DND-41 (cell line): ENCODE measurements around the gene LIMD2.

Source experiments
- ATAC-seq: fragments of 200-7000 bp; cut with Tn5 transposase; 3 replicates; pipeline ENCODE4 v1.9.1; 2021; ENCODE audit warnings: low read depth; ENCODE audit not compliant: insufficient read depth
- DNase-seq: peaks from one replicate; pipeline ENCODE4 v3.0.0-alpha.2; 2020
- H2AFZ ChIP-seq: 2 replicates; pipeline ENCODE4 v1.6.0; 2012; ENCODE audit warnings: low read depth, low read length
- H3K27ac ChIP-seq: 2 replicates; pipeline ENCODE4 v1.5.1; 2012; ENCODE audit warnings: low read length, inconsistent platforms
- H3K27me3 ChIP-seq: fragments of 200-600 bp; sonication (generic); 2 replicates; pipeline ENCODE4 v1.6.0; 2012; ENCODE audit warnings: low read length, mild to moderate bottlenecking, inconsistent platforms; ENCODE audit not compliant: insufficient read depth, poor library complexity
- H3K36me3 ChIP-seq: 2 replicates; pipeline ENCODE4 v1.5.1; 2012; ENCODE audit warnings: low read length, inconsistent platforms; ENCODE audit not compliant: insufficient read depth
- H3K4me1 ChIP-seq: 2 replicates; pipeline ENCODE4 v1.5.1; 2012; ENCODE audit warnings: mild to moderate bottlenecking, low read length; ENCODE audit not compliant: insufficient read depth
- H3K4me2 ChIP-seq: 2 replicates; pipeline ENCODE4 v1.6.0; 2012; ENCODE audit warnings: mild to moderate bottlenecking, moderate library complexity, low read length, inconsistent platforms; ENCODE audit not compliant: insufficient read depth
- H3K4me3 ChIP-seq, 2 experiments: fragments of 200-600 bp in 1 of 2; shearing (Covaris generic) in 1 of 2; 2 replicates each; pipeline ENCODE4 v1.5.1; 2012 to 2016; ENCODE audit warnings: inconsistent platforms in 2 of 2, low read length in 2 of 2, mild to moderate bottlenecking in 2 of 2, low read depth in 1 of 2, moderate library complexity in 1 of 2
- H3K79me2 ChIP-seq: 2 replicates; pipeline ENCODE4 v1.6.0; 2012; ENCODE audit warnings: low read length, inconsistent platforms; ENCODE audit not compliant: insufficient read depth
- H3K9ac ChIP-seq: 2 replicates; pipeline ENCODE4 v1.6.0; 2012; ENCODE audit warnings: low read depth, mild to moderate bottlenecking, inconsistent platforms, low read length, moderate library complexity
- H3K9me3 ChIP-seq: 2 replicates; pipeline ENCODE4 v1.5.1; 2012; ENCODE audit warnings: low read length, moderate library complexity, mild to moderate bottlenecking, inconsistent platforms; ENCODE audit not compliant: insufficient read depth, severe bottlenecking
- H4K20me1 ChIP-seq: 2 replicates; pipeline ENCODE4 v1.6.0; 2012; ENCODE audit warnings: low read length; ENCODE audit not compliant: insufficient read depth
- CTCF ChIP-seq: IDR thresholded peaks from 2 replicates; pipeline ENCODE4 v1.5.1; 2012; ENCODE audit warnings: borderline replicate concordance, low read length, moderate library complexity, mild to moderate bottlenecking; ENCODE audit not compliant: poor library complexity, severe bottlenecking; ENCODE audit errors: extremely low read depth
- EZH2 ChIP-seq: IDR thresholded peaks from 3 replicates; pipeline ENCODE4 v1.6.1; 2012; ENCODE audit warnings: borderline replicate concordance, low read depth, mild to moderate bottlenecking, moderate library complexity, low read length, inconsistent platforms; ENCODE audit not compliant: severe bottlenecking

The LIMD2 gene

DNA sequence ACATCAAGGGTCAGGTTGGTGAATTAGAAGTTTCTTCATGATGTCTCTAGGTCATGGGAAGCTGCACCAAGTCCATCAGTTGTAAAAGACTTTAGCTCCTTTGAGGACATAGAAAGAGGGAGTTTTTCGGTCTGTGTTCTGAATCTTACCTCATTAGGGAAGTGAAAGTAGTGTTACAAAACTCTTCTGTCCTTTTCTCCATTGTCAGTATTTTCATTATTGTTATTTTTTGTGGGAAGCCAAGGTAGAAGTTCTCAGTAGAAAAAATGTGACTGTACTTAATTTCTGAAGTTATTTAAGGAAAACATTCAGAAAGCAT is 53.5 kb downstream of the LIMD2 start:
- H2AFZ ChIP-seq = no peak overlapping the region
- no peaks in the 10 kb centered on the region for H4K20me1 ChIP-seq
- peaks cover 59% of the 10 kb centered on the region for H3K36me3 ChIP-seq
- H3K4me3 ChIP-seq = no peak overlapping the region
- H3K79me2 ChIP-seq = no peaks in the 10 kb centered on the region; the same call in 1 of the 2 replicates
- H3K4me1 ChIP-seq = no peaks in the 10 kb centered on the region
- H3K27ac ChIP-seq = no peak overlapping the region
- no peak for TF ChIP-seq CTCF
- no peak for TF ChIP-seq EZH2
- no peak overlapping the region for H3K4me2 ChIP-seq
- no peak for DNase-seq
- no peaks in the 10 kb centered on the region for H3K27me3 ChIP-seq
- no peak overlapping the region for H3K9ac ChIP-seq
- no peak for ATAC-seq
- no peaks in the 10 kb centered on the region for H3K9me3 ChIP-seq
